GM19468 (cell line): ENCODE measurements around the gene HES3.

Experiments used
- ATAC-seq: cut with Tn5 transposase; IDR thresholded peaks from one replicate; pipeline ENCODE4 v1.9.1; 2021; ENCODE audit warnings: mild to moderate bottlenecking, moderate library complexity, moderate number of reproducible peaks; ENCODE audit not compliant: unreplicated experiment; ENCODE audit errors: extremely low read depth

Gene HES3

GRCh38 chr1:6259491-6260362 is 15.7 kb downstream of the HES3 start:
- no peak for ATAC-seq

- no peak for ATAC-seq
Measured at GRCh38 chr1:6260433-6260934, 16.5 kb downstream of the HES3 start.

- ATAC-seq: no peak
Measured at GRCh38 chr1:6260961-6261614, 17.1 kb downstream of the HES3 start, which contains the start of gene GPR153. Gene GPR153, minus strand, starts transcription at chr1:6261098. Its CDS starts 6,193 bp downstream, at chr1:6254905.

- no peak for ATAC-seq
Measured at GRCh38 chr1:6261615-6261995, 17.6 kb downstream of the HES3 start.

- ATAC-seq: no peak
Measured at GRCh38 chr1:6262555-6263420, 18.8 kb downstream of the HES3 start.

GRCh38 chr1:6263716-6264115 is 19.7 kb downstream of the HES3 start:
- ATAC-seq: no peak

GRCh38 chr1:6265151-6265550 is 21.2 kb downstream of the HES3 start:
- ATAC-seq: no peak

GRCh38 chr1:6266641-6267040 is 22.7 kb downstream of the HES3 start:
- no peak for ATAC-seq

GRCh38 chr1:6267686-6268322 is 23.8 kb downstream of the HES3 start:
- no peak for ATAC-seq

GRCh38 chr1:6268415-6268814 is 24.4 kb downstream of the HES3 start:
- no peak for ATAC-seq

- no peak for ATAC-seq
Measured at GRCh38 chr1:6269296-6269695, 25.3 kb downstream of the HES3 start.

- no peak for ATAC-seq
Measured at GRCh38 chr1:6269720-6270400, 25.9 kb downstream of the HES3 start.

GRCh38 chr1:6270401-6270800 is 26.4 kb downstream of the HES3 start:
- no peak for ATAC-seq

- ATAC-seq: no peak
Measured at GRCh38 chr1:6271006-6271405, 27.0 kb downstream of the HES3 start.

GRCh38 chr1:6271554-6271953 is 27.6 kb downstream of the HES3 start:
- ATAC-seq: no peak

- ATAC-seq: no peak
Measured at GRCh38 chr1:6272452-6272851, 28.5 kb downstream of the HES3 start.

- no peak for ATAC-seq
Measured at GRCh38 chr1:6272868-6273267, 28.9 kb downstream of the HES3 start.

GRCh38 chr1:6273380-6273891 is 29.5 kb downstream of the HES3 start:
- no peak for ATAC-seq

- no peak for ATAC-seq
Measured at GRCh38 chr1:6274102-6274501, 30.1 kb downstream of the HES3 start.
